Measurements from ENCODE around the gene RAMP1. TPM values are rescaled to one million over a fixed set of nuclear protein-coding genes. Genes with fewer than 3 reads are reported as not detected.

The RAMP1 gene
- total RNA-seq, 1 experiment from 2014 or later: 0.63 TPM

DNA sequence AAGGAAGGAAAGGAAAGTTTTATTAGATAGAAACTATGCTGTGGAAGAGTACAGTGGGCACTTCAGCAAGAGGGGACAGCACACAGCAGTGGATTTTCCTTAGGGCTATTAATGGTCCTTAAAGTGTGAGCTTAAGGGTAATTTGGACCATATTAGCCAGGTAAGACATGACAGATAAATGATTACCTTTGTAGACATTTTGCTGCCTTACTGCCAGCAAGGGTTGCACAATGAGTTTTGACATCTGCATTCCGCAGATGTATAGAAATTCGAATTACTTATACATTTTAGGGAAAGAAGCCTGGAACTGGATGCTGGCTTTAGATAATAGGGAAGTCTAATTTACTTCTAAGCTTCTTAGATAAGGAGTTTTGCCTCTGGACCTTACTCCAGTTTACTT is 93.4 kb downstream of the RAMP1 start:
- Histone ChIP-seq H3K4me1 (ENCODE audit: insufficient read depth, low read length) (no peaks in the 10 kb centered on the region), H3K79me2 (ENCODE audit: insufficient read depth, low read length) (no peaks in the 10 kb centered on the region), H3T11ph (ENCODE audit: low read length) (no peak overlapping the region), H4K8ac (replicated peaks; ENCODE audit: insufficient read length, low read depth, low read length) (no peak overlapping the region), H3K14ac (ENCODE audit: insufficient read depth, low read length) (no peak overlapping the region), H2BK20ac (ENCODE audit: low read depth, low read length, poor library complexity, severe bottlenecking) (no peak overlapping the region), H4K91ac (ENCODE audit: insufficient read length, low read depth, low read length) (no peak overlapping the region), H2BK12ac (ENCODE audit: insufficient read length, low read depth, low read length) (no peak overlapping the region), H4K20me1 (ENCODE audit: control insufficient read depth, insufficient read depth, insufficient read length) (peaks cover 4% of the 10 kb centered on the region), H2BK120ac (ENCODE audit: low read depth, low read length, poor library complexity, severe bottlenecking) (no peak overlapping the region), H2BK5ac (ENCODE audit: insufficient read length, low read length) (no peak overlapping the region), H2AFZ (ENCODE audit: low read length) (no peak overlapping the region), H3K79me1 (ENCODE audit: insufficient read depth, low read depth, low read length, poor library complexity, severe bottlenecking) (no peaks in the 10 kb centered on the region), H3K4ac (ENCODE audit: low read depth, low read length) (no peak overlapping the region), H3K56ac (ENCODE audit: insufficient read length, low read depth, low read length) (no peak overlapping the region), H3K27ac (ENCODE audit: insufficient read length, low read depth, low read length) (no peak overlapping the region), H3K9ac (ENCODE audit: extremely low read depth, insufficient read length, low read length) (no peak overlapping the region), H4K5ac (ENCODE audit: insufficient read length, low read depth, low read length) (no peak overlapping the region), H3K27me3 (ENCODE audit: insufficient read depth, low read length) (no peaks in the 10 kb centered on the region; the same call in 1 of the 2 replicates), H3K9me3 (ENCODE audit: control insufficient read depth, low read depth, low read length) (no peaks in the 10 kb centered on the region), H2BK15ac (ENCODE audit: low read depth, low read length) (no peak overlapping the region), H3K18ac (ENCODE audit: insufficient read length, low read depth, low read length) (no peak overlapping the region), H3K23me2 (ENCODE audit: insufficient read length, low read depth, low read length, poor library complexity, severe bottlenecking) (no peaks in the 10 kb centered on the region), H3K4me2 (ENCODE audit: insufficient read depth, insufficient read length, low read length) (no peak overlapping the region), H2AK5ac (ENCODE audit: insufficient read length, low read length) (no peak overlapping the region), H3K23ac (ENCODE audit: insufficient read length, low read depth, low read length) (no peak overlapping the region)
- no peak overlapping the region for H3K4me3 Mint-ChIP-seq
- no peaks in the 10 kb centered on the region for H3K36me3 Mint-ChIP-seq (ENCODE audit: insufficient read depth in 1 of 3, low read depth in 3 of 3)
- H3K9me3 Mint-ChIP-seq: 0 out of 5 replicates have a peak, but pooled peaks cover 0 to 2% of the 10 kb centered on the region in 2 experiments
- peaks cover 26% of the 10 kb centered on the region for H3K27me3 Mint-ChIP-seq (ENCODE audit: low read depth)
- WGBS (ENCODE audit: extremely low coverage, insufficient read length, low lambda C conversion rate): no CpG with 5 or more reads among the region's 2 CpGs
- TF ChIP-seq, protein P1, sequence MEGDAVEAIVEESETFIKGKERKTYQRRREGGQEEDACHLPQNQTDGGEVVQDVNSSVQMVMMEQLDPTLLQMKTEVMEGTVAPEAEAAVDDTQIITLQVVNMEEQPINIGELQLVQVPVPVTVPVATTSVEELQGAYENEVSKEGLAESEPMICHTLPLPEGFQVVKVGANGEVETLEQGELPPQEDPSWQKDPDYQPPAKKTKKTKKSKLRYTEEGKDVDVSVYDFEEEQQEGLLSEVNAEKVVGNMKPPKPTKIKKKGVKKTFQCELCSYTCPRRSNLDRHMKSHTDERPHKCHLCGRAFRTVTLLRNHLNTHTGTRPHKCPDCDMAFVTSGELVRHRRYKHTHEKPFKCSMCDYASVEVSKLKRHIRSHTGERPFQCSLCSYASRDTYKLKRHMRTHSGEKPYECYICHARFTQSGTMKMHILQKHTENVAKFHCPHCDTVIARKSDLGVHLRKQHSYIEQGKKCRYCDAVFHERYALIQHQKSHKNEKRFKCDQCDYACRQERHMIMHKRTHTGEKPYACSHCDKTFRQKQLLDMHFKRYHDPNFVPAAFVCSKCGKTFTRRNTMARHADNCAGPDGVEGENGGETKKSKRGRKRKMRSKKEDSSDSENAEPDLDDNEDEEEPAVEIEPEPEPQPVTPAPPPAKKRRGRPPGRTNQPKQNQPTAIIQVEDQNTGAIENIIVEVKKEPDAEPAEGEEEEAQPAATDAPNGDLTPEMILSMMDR (conservative IDR thresholded peaks at IDR 0.05): no peak
- 0 out of 4 replicates have a peak, but pooled peaks cover 0 to 3% of the 10 kb centered on the region in 2 experiments for H3K4me1 Mint-ChIP-seq
- no peak overlapping the region; a peak in 1 of 7 replicates for H3K27ac Mint-ChIP-seq
- DNase-seq: no peak

All from H9 (cell line).